Hematopoietic multipotent progenitor cell treated with erythropoietin and hydrocortisone succinate and interleukin-3 and kit ligand, for 6 days (in vitro differentiated cells): Measurements from ENCODE around the gene PSMA5.
A peak's percentile ranks its signal among the peaks of the same experiment; 100 is the strongest.
"Not testable (repeated sequence)": the region's sequence is repeated elsewhere in the genome, so short reads cannot be mapped to it uniquely, and the experiment has no call there.

Source experiments
- DNase-seq: peaks from one replicate; pipeline ENCODE4 v3.0.0-alpha.2; 2015

The PSMA5 gene

GRCh38 chr1:109392037-109392787 lies 34.0 kb downstream of the PSMA5 start:
- DNase-seq, result no peak

DNA sequence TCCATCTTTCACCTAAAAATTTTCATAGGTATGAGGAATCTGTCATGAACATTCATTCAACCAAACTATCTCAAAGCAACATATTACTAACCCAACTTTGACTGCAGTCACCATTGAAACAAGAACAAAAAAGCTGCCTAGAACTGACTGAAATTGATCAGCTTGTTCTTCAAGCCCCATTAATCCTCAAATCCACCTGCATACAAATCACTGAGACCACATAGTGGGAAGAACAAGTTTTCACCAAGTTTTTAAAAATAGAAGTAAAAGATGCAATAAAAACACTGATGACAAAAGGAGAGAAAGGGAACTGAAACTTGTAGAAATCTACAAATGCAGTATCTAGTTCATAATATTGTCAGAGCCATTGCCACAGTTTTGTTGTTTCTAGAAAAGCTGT lies 34.6 kb downstream of the PSMA5 start:
- no peak for DNase-seq

DNA sequence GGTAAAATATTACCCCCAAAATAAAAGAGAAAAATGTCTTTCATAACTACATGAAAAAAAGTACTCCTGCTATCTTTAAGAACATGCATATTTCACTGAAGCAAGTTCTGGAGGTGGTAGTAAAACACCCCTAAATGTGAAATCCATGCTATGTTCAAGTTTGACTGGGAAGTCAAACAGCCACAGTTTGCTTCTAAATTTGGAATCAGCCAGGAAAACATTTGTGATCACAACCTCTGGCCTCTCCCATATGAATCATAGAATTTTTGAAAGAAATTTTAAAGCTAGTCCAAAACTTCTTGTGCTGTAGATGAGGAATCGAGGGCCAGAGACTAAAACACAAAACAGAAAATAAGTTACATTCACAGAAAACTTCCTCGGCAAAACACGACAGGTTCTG lies 35.1 kb downstream of the PSMA5 start:
- no peak for DNase-seq

- peak; percentile 54 for DNase-seq
Measured at GRCh38 chr1:109389638-109390341, 36.5 kb downstream of the PSMA5 start.

- peak; percentile 40 for DNase-seq
Measured at GRCh38 chr1:109388884-109389637, 37.2 kb downstream of the PSMA5 start.

DNA sequence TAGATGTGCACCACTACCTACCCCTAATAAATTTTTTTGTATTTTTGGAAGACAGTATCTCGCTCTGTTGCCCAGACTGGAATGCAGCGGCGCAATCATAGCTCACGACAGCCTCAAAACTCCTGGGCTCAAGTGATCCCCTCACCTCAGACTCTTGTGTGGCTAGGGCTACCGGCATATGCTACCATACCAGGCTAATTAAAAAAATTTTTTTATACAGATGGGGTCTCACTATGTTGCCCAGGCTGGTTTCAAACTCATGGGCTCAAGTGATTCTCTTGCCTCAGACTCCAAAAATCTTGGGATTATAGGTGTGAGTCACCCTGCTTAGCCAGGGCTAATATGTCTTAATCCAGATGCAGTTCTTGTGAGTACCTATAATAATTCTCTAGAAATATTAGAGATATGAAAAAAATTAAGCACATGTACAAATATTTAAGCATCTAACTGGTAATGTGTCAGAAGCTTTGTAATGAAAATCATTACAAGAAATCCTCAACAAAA lies 38.0 kb downstream of the PSMA5 start:
- DNase-seq, result no peak

DNA sequence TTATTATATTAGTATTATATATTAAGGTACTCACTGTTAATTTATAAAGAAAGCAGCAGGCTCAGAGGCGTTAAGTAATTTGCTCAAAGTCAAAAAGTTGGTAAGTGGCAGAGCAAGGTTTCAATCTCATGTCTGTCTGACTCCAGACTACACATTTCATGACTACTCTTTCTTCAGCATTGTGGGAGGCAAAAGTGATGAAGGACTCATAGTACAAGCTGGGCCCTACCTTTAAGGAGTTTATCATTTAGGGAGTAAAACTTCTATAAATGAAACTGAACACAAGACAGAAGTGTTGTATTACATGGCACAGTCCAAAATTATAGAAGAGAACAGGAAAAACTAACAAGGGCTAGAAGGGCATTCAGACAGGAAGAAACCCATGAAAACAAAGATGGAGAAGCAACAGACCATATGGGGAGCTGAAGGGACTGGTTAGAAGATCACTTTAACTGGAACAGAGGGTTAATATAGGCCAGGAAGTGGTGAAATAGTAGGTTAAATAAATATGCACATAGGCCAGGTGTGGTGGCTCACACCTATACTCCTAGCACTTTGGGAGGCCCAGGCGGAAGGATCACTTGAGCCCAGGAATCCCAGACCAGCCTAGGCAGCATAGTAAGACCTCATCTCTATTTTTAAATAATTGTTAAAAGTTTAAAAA lies 40.1 kb downstream of the PSMA5 start:
- no peak for DNase-seq

GRCh38 chr1:109385417-109385816 lies 40.8 kb downstream of the PSMA5 start:
- no peak for DNase-seq

DNA sequence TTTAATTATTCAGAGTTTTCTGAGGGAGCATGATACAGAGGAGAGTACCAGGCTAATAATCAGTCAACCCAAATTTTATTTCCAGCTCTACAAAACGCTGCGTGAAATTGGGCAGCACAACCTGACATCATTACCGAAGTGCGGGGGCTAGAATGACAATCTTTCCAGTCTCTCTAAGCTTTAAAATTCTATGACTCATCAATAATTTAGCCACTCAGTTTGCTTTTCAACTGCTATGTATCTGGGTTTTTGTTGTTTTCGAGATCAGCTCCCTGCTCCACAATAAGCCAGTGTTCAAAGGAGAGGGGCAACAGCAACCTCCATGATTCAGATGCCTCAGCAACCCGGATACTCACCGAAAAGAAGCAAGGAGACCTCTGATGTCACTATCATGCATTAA lies 42.4 kb downstream of the PSMA5 start:
- DNase-seq, result no peak

GRCh38 chr1:109383087-109383779 lies 43.0 kb downstream of the PSMA5 start:
- no peak for DNase-seq

DNA sequence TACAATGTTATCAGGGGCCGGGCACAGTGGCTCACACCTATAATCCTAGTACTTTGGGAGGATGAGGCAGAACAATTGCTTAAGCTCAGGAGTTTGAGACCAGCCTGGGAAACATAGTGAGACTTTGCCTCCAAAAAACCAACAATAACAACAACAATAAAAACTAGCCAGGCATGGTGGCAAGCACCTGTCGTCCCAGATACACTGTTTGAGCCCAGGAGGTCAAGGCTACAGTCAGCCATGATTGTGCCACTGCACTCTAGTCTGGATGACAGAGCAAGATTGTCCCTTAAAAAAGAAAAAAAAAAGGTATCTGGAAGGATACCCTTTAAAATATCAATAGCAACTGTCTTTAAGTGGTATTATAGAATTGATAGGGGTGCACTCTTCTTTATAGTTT lies 44.7 kb downstream of the PSMA5 start:
- DNase-seq, result no peak

DNA sequence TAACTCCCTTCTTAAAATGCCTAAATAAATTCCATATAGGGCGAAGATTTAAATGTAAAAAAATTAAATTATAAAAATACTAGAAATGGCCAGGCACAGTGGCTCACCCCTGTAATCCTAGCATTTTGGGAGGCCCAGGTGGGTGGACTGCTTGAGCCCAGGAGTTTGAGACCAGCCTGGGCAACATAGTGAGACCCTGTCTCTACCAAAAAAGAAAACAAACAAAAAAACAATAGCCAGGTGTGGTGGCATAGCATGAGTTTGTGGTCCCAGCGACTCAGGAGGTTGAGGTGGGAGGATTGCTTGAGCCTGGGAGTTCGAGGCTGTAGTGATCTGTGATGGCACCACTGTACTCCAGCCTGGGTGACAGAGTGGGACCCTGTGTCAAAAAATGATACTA lies 46.3 kb downstream of the PSMA5 start:
- DNase-seq, result no peak

- no peak for DNase-seq
Measured at GRCh38 chr1:109379422-109379821, 46.8 kb downstream of the PSMA5 start.

- no peak for DNase-seq
Measured at GRCh38 chr1:109377698-109378097, 48.5 kb downstream of the PSMA5 start.

DNA sequence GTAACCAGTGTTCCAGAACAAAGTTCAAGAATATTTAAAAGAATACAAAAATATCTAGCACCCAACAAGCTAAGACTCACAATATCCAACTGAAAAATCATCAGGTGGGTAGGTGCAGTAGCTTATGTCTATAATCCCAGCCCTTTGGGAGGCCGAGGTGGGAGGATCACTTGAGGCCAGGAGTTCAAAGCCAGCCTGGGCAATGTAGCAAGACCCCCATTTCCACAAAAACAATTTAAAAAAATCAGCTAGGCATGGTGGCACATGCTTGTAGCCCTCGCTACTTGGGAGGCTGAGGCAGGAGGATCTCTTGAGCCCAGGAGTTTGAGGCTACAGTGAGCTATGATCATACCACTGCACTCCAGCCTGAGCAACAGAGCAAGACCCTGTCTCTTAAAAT lies 52.6 kb downstream of the PSMA5 start:
- DNase-seq, result not testable (repeated sequence)

- DNase-seq, result no peak
Measured at GRCh38 chr1:109373126-109373525, 53.1 kb downstream of the PSMA5 start.

- DNase-seq, result no peak
Measured at GRCh38 chr1:109372281-109372680, 54.0 kb downstream of the PSMA5 start.

- DNase-seq, result peak; percentile 46
Measured at GRCh38 chr1:109371341-109371739, 54.9 kb downstream of the PSMA5 start.

- peak; percentile 34 for DNase-seq
Measured at GRCh38 chr1:109370712-109371340, 55.4 kb downstream of the PSMA5 start.

GRCh38 chr1:109369167-109369746 lies 57.0 kb downstream of the PSMA5 start:
- no peak for DNase-seq

- DNase-seq, result no peak
Measured at GRCh38 chr1:109368464-109368863, 57.8 kb downstream of the PSMA5 start.

- DNase-seq, result no peak
Measured at GRCh38 chr1:109367626-109368025, 58.6 kb downstream of the PSMA5 start.
